Measurements from ENCODE around the gene TEX2. TPM values are rescaled to one million over a fixed set of nuclear protein-coding genes. Genes with fewer than 3 reads are reported as not detected.

Gene TEX2
- total RNA-seq, 4 donors from 2014 or later, result 12.3 to 137 (median 30.3) TPM

DNA sequence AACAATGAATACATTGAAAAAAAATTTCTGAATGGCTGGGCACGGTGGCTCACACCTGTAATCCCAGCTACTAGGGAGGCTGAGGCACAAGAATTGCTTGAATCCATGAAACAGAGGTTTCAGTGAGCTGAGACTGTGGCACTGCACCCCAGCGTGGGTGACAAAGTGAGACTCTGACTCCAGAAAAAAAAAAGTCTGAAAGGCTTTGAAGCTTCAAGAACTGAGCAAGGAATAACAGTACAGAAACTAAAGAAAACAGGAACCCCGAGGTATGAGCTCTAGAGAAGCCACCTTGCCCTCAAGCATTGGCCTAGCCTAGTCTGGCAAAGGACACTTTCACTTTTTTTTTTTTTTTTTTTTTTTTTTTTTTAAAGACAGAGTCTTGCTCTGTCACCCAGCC, 45.0 kb downstream of the TEX2 start:
- peaks cover 0 to 4% (median 0%) of the 10 kb centered on the region in 4 donors for H3K36me3 ChIP-seq
- intact Hi-C loops (cut with DNase I; ENCODE audit: low total_unique reads), result no loop called here
- DNase-seq, result no peak
- H3K4me1 ChIP-seq, result peaks cover 26 to 48% (median 35%) of the 10 kb centered on the region in 4 donors
- no peak overlapping the region for H3K27ac ChIP-seq
- TF ChIP-seq POLR2A (IDR thresholded peaks at IDR 0.05), result no peak
- TF ChIP-seq POLR2AphosphoS5 (IDR thresholded peaks at IDR 0.05), result no peak
- TF ChIP-seq EP300 (IDR thresholded peaks at IDR 0.05; ENCODE audit: low read depth), result no peak
- TF ChIP-seq, protein P1, sequence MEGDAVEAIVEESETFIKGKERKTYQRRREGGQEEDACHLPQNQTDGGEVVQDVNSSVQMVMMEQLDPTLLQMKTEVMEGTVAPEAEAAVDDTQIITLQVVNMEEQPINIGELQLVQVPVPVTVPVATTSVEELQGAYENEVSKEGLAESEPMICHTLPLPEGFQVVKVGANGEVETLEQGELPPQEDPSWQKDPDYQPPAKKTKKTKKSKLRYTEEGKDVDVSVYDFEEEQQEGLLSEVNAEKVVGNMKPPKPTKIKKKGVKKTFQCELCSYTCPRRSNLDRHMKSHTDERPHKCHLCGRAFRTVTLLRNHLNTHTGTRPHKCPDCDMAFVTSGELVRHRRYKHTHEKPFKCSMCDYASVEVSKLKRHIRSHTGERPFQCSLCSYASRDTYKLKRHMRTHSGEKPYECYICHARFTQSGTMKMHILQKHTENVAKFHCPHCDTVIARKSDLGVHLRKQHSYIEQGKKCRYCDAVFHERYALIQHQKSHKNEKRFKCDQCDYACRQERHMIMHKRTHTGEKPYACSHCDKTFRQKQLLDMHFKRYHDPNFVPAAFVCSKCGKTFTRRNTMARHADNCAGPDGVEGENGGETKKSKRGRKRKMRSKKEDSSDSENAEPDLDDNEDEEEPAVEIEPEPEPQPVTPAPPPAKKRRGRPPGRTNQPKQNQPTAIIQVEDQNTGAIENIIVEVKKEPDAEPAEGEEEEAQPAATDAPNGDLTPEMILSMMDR (IDR thresholded peaks at IDR 0.05), result no peak
- no peaks in the 10 kb centered on the region for H3K9me3 ChIP-seq
- in situ Hi-C loops (cut with MboI; ENCODE audit: low pct_ligation_motif_present in 1 of 4, low pct_unique_long_range_greater_than_20kb in 1 of 4, low sequenced_read_pairs in 3 of 4), result no loop called here
- 66 to 67% methylated on average over 2 to 3 of the region's 3 CpGs for WGBS, 2 donors (ENCODE audit: low coverage in 1 of 2)
- H3K4me3 ChIP-seq, result no peak overlapping the region
- no peaks in the 10 kb centered on the region for H3K27me3 ChIP-seq

DNA sequence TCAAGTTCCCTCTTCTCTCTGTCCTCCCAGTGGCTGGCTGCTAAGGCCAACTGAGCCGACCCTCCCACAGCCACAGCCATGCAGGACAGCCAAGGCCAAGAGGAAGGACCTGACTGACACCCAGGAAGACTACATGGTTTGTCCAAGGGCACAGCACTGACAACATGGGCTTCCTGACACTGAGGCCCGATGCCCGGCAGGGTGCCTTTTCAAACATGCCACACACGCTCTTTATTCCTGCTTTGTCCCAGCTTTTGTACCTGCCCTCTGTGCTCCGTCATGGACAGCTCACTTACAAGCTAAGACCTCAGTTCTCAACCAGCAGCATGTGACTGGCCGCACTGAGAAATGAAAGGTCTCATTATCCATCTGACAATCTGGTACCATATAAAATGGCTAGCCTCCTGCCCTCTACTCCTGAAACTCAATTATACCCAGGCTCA, 45.8 kb downstream of the TEX2 start:
- WGBS, 2 donors (ENCODE audit: low coverage in 1 of 2), result 79 to 100% methylated on average over 2 to 6 of the region's 6 CpGs
- intact Hi-C loops (cut with DNase I; ENCODE audit: low total_unique reads), result no loop called here
- no peak for DNase-seq
- H3K4me3 ChIP-seq, result no peak overlapping the region
- H3K36me3 ChIP-seq, result peaks cover 0 to 9% (median 0%) of the 10 kb centered on the region in 4 donors
- no peaks in the 10 kb centered on the region for H3K27me3 ChIP-seq
- H3K4me1 ChIP-seq, result peaks cover 26 to 47% (median 35%) of the 10 kb centered on the region in 4 donors
- no peaks in the 10 kb centered on the region for H3K9me3 ChIP-seq
- TF ChIP-seq, protein P1 (IDR thresholded peaks at IDR 0.05), result no peak
- TF ChIP-seq EP300 (IDR thresholded peaks at IDR 0.05; ENCODE audit: low read depth), result no peak
- no peak for TF ChIP-seq POLR2AphosphoS5 (IDR thresholded peaks at IDR 0.05)
- no peak for TF ChIP-seq POLR2A (IDR thresholded peaks at IDR 0.05)
- peak overlapping the region; percentile 67 to 79 (median 73) for H3K27ac ChIP-seq
- in situ Hi-C loops (cut with MboI; ENCODE audit: low pct_ligation_motif_present in 1 of 4, low pct_unique_long_range_greater_than_20kb in 1 of 4, low sequenced_read_pairs in 3 of 4), result no loop called here

DNA sequence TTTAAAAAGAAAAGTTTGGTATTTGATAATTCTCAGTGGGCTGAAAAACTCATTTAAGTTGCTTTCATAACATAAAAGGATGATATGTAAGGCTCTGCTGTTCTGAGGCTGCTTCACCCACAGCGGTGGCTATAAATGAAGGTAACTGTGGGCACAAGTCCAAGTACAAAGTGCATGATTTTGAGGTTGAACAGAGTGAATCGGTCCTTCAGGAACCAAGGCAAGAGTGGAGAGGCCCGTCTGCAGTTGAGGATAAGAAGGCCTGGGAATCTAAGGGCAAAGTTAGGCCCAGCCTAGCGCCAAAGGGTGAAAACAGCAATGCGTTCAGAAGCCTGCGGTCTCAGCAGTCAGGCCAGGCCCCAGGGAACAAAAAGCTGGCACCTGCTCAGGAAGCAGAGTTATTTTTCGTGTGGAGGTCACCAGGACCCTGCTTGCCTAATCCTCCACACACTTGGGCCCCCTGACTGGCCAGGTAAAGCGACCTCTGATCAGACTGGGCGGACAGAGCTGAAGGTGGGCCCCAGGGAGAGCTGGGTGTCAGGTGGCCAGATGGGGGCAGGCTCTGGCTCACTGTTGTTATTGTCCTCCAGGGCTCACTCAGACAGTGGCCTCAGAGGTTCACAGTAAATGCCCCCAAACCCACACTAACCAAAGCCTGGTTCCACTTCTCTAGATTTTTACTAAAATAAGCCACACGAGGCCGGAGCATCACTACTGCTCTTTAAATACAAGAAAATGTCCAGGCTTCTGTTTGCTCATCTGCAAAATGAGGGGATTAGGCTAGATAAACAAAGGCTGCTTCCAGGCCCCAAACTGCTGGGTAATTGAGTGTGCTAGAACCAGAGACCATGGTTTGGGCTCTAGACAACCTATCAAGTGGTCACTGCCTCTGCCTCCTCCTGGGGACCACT, 46.5 kb downstream of the TEX2 start:
- Histone ChIP-seq H3K36me3 (peaks cover 0 to 9% (median 0%) of the 10 kb centered on the region in 4 donors), H3K9me3 (no peaks in the 10 kb centered on the region), H3K27ac (peak overlapping the region; percentile 67 to 79 (median 73)), H3K4me1 (peaks cover 26 to 47% (median 35%) of the 10 kb centered on the region in 4 donors), H3K4me3 (no peak overlapping the region), H3K27me3 (no peaks in the 10 kb centered on the region)
- intact Hi-C loops (cut with DNase I; ENCODE audit: low total_unique reads) (no loop called here), in situ Hi-C loops (cut with MboI; ENCODE audit: low pct_ligation_motif_present in 1 of 4, low pct_unique_long_range_greater_than_20kb in 1 of 4, low sequenced_read_pairs in 3 of 4) (no loop called here)
- TF ChIP-seq POLR2AphosphoS5 (IDR thresholded peaks at IDR 0.05) (peak in 1 of 3 donors; percentile 37), POLR2A (IDR thresholded peaks at IDR 0.05) (no peak), EP300 (IDR thresholded peaks at IDR 0.05; ENCODE audit: low read depth) (no peak)
- TF ChIP-seq, protein P1 (IDR thresholded peaks at IDR 0.05), result no peak
- peak; percentile 49 for DNase-seq
- WGBS, 2 donors (ENCODE audit: low coverage in 1 of 2), result 24 to 37% methylated on average over 3 to 11 of the region's 11 CpGs

DNA sequence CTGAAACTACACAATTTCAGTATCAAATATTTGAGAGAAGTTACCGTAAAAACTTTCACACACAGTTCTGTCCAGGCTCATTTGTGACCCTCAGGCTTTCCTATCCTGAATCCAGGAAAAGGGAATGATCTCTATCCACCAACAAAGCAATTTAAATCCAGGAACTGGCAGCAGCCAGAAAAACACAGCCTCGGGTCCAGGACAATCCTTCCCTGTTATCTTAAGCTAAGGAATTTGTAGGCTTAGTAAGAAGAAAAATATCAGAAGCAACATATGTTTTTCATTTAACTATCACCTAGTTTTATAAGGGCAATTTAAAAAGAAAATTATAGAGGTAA, 47.1 kb downstream of the TEX2 start:
- WGBS, 2 donors (ENCODE audit: low coverage in 1 of 2), result 46 to 69% methylated on average over 2 of the region's 2 CpGs
- no peak overlapping the region for H3K4me3 ChIP-seq
- peaks cover 26 to 47% (median 35%) of the 10 kb centered on the region in 4 donors for H3K4me1 ChIP-seq
- H3K36me3 ChIP-seq, result peaks cover 0 to 9% (median 0%) of the 10 kb centered on the region in 4 donors
- TF ChIP-seq POLR2A (IDR thresholded peaks at IDR 0.05), result no peak
- TF ChIP-seq, protein P1 (IDR thresholded peaks at IDR 0.05), result no peak
- TF ChIP-seq POLR2AphosphoS5 (IDR thresholded peaks at IDR 0.05), result no peak
- no peak for TF ChIP-seq EP300 (IDR thresholded peaks at IDR 0.05; ENCODE audit: low read depth)
- intact Hi-C loops (cut with DNase I; ENCODE audit: low total_unique reads) (no loop called here), in situ Hi-C loops (cut with MboI; ENCODE audit: low pct_ligation_motif_present in 1 of 4, low pct_unique_long_range_greater_than_20kb in 1 of 4, low sequenced_read_pairs in 3 of 4) (no loop called here)
- peak overlapping the region; percentile 67 to 79 (median 73) for H3K27ac ChIP-seq
- no peaks in the 10 kb centered on the region for H3K9me3 ChIP-seq
- DNase-seq, result no peak
- no peaks in the 10 kb centered on the region for H3K27me3 ChIP-seq

All from transverse colon (tissue), 4 donors.